GM21447 (cell line): Measurements from ENCODE around the gene BLOC1S6.

Experiments
- ATAC-seq: cut with Tn5 transposase; IDR thresholded peaks from one replicate; pipeline ENCODE4 v1.9.1; 2021; ENCODE audit not compliant: unreplicated experiment

BLOC1S6 gene

GRCh38 chr15:45587863-45588170 lies 638 bp downstream of the BLOC1S6 start:
- no peak for ATAC-seq

DNA sequence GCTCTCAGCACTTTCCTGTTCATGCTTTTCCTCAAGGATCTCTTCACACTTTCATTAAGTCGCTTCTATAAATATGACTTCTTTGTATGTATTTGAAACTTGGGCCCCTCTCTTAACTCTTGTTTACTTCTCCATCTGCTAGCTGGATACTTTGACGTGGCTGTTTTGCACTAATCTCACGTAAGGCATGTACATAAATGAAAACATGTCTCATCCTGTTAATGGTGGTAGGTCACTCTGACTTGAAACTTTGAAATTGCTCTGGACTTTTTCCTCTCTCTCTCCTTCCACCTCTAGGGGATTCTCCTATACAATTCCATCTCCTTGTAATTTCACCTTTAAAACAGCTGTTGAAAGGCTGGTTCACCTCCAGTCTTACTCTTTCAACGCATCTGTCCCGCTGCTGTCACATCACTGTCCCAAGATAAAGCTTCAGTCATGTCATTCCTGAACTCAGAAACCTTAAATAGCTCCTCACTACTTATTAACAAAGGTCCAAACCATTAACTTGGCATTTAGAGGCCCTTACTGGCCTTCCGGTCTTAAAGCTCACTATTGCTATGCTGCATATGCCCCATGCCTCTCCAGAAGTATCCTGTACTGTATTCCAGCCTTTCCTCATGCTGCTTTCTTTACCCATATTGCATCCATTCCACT lies 1.2 kb downstream of the BLOC1S6 start:
- ATAC-seq, result no peak

- ATAC-seq, result no peak
Measured at GRCh38 chr15:45589256-45589655, 2.1 kb downstream of the BLOC1S6 start.

GRCh38 chr15:45594319-45594718 lies 7.1 kb downstream of the BLOC1S6 start:
- ATAC-seq, result no peak

- ATAC-seq, result no peak
Measured at GRCh38 chr15:45594835-45595530, 7.8 kb downstream of the BLOC1S6 start.

GRCh38 chr15:45603881-45604280 lies 16.7 kb downstream of the BLOC1S6 start:
- no peak for ATAC-seq

GRCh38 chr15:45604326-45604725 lies 17.1 kb downstream of the BLOC1S6 start:
- ATAC-seq, result no peak

DNA sequence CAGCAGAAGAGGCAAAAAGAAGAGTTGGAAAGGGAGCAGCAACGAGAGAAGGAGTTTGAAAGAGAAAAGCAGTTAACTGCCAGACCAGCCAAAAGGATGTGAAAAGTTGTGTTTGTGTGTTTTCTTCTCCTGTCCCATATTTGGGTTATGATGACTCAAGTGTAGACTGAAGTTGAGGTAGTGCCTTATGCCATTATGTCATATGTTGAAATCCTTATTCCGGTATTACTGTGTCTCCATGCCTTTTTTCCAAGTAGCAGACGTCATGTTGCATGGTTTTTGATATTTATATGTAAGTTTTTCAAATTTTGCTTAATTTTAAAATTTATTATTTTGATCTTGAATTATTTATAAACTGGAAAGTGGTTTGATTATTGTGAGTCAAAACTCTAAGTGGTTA lies 19.2 kb downstream of the BLOC1S6 start:
- ATAC-seq, result no peak

DNA sequence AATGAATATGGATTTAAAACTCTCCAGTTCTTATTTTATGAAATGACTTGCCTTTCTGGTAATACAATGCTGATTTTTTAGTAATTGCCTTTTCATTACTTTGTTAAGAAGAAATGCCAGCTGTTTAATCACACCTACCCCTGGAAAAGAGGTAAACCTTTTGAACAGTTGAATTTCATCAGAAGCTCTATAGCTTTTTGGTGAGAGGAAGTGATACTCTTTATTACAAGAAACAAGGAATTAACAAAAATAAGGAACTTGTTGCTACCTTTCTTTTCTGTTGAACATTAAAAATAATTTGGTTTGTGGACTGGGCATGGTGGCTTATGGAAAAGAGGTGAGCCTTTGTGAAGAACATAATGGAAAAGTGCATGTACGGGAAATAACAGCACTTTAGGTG lies 19.7 kb downstream of the BLOC1S6 start:
- ATAC-seq, result no peak

DNA sequence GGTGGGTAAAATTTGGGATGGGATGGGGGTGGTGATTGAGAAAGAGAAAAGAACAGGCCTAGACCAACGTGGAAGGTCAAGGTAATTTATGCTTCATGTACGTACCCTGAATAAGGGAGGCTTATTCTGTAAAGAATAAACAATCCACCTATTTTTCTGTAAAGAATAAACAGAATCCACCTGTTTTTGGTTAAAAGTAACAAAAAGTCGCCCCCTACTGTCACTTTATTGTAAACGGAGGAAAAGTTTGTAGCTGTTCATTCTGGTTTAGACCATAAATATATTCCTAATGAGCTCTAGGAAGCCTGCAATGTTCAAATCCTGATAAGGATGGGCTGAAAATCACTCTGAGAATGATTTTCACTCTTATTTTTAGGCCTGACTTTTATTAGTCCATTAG lies 24.1 kb downstream of the BLOC1S6 start:
- no peak for ATAC-seq

GRCh38 chr15:45612790-45613415 lies 25.7 kb downstream of the BLOC1S6 start:
- ATAC-seq, result no peak

GRCh38 chr15:45616901-45617323 lies 29.7 kb downstream of the BLOC1S6 start:
- ATAC-seq, result no peak

DNA sequence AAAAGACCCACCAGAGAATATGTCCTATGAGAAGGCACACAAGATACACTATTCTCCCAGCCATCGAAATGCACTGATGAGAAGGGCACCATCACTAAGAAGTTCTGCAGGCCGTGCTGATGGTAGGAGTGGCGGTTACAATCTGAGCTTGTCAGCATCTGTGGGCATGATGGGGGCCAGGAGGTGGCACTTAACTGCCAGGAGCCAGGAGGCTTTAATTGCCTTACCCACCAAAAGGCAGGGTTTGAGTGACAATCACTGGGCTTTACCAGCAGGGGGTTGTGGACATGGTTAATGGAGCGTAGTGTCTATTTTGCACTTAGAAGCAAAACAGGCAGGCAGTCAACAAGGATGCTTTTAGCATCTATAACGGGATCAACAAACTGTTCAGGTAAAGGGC lies 31.6 kb downstream of the BLOC1S6 start:
- no peak for ATAC-seq

GRCh38 chr15:45628136-45628535 lies 41.0 kb downstream of the BLOC1S6 start:
- ATAC-seq, result no peak

DNA sequence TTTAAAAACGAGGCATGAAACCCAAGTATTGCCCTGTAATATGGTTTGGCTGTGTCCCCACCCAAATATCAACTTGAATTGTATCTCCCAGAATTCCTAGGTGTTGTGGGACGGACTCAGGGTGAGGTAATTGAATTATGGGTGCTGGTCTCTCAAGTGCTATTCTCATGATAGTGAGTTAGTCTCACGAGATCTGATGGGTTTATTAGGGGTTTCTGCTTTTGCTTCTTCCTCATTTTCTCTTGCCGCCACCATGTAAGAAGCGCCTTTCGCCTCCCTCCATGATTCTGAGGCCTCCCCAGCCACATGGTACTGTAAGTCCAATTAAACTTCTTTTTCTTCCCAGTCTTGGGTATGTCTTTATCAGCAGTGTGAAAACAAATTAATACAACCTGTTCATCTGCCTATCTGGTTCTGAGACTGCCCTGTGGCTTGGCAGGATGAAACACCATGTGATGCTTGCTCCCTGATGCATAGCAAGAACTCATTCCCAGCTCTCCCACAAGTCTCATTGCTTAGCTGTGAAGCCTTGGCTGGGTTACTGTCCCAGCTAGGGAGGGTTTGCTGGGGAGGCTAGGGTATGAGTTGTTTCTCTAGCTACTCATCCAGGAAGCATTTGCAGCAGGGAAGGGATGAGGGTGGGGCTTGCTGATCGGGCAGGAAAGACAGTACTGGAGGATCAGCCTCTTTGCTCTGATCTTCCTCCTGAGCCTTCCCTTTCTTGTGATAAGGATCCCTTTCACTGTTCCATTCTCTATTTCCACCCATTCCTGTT lies 43.9 kb downstream of the BLOC1S6 start:
- ATAC-seq, result no peak

DNA sequence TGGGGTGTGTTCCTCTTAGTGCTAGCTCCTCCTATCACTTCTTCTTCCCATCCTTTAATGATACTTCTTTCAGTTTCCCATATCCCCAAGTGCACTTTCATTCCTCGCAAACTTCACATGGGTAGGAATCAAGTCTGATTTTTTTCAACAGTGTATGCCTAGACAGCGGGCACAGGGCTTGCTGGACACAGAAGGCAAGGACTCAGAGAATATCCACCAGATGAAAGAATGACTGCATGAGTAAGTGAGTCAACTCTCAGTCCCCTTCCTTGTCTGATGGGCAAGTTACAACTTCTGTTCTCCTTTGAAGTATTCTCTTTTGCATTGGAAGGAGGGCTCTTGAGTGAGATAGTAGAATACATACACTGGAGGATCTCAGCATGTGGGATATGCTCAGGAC lies 44.6 kb downstream of the BLOC1S6 start:
- ATAC-seq, result no peak

DNA sequence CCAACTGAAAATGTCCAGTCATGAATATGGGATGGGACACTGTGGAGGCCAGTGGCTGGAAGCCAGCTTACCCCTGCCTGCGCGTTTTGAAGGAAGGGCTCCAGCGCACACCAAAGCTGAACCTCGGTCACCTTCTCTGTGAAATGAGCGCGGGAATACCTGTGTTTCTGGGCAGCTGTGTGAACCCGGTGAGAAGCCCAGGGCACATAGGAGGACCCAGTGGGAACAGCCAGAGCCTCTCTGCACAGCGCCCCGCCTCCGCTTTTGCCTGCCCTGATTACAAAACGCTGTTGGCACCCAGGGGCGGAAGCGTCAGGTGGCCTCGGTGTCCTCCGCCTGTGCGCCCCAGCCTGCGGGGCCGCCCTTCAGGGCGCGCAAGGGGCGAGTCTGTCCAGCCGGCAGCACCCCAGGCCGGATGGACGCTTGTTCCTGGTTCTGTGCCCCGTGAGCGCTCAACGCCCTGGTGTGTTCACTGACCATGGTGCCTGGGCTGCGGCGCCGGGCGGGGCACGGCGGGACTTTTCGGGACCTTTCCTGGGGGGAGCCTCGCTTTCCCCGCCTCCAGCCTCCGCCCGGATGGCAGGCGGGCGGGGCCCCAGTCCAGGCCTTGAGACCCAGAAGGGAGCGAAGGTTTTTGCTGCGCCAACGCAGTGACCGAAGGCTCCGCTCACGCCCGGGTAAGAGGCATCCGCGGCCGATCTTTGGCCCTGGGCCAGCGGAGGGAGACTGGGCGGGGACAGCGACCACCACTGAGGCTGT lies 47.4 kb downstream of the BLOC1S6 start, which contains the start of gene SQOR:
Gene SQOR (plus strand): TSS at position 598 of the 759 bp plus-strand sequence. CDS start 23,895 bp downstream, outside the sequence.
- peak; percentile 61 for ATAC-seq

DNA sequence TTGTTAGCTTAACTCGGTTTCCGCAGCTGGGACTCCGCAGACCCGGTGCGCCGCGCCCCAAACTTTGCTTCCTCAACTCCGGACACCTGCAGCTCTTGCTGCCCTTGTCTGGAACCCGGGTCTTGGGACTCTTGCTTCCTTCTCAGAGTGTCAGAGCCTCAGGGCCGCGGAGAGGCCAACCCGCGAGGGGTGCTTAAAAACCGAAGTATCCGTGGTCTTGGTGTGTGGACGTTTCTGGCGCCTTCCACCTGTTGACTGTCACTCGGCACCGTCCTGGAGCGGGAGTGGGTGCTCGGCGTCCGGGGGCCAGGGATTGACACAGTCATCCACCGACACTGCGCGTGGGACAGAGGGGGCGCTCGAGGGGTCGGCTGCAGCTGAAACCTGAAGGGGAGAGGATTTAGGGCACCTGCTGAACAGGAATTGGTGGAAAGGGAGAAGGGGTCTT lies 48.0 kb downstream of the BLOC1S6 start:
- ATAC-seq, result peak; percentile 51

GRCh38 chr15:45635763-45636292 lies 48.6 kb downstream of the BLOC1S6 start:
- no peak for ATAC-seq

DNA sequence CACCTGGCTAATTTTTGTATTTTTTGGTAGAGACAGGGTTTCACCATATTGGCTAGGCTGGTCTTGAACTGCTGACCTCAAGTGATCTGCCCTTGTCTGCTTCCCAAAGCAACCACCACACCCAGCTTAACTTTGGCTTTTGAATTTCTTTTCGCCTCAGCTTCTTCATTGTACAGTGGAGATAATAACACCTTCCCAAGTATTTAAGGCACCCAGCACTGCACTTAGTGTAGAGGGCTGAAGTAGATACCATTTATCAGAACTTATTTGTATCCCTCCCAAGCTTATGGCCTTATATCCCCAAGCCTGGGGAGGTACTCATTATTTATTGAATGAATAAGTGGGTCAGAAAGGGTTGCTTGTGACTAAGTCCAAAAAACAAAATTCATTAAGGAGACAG lies 50.0 kb downstream of the BLOC1S6 start:
- no peak for ATAC-seq
